ENCODE data around the gene TYROBP. TPM values are rescaled to one million over a fixed set of nuclear protein-coding genes. Genes with fewer than 3 reads are reported as not detected.

Gene TYROBP
- total RNA-seq, 4 donors from 2014 or later, result 4.5 to 95.9 (median 33.8) TPM

GRCh38 chr19:35860818-35861639 lies 47.1 kb downstream of the TYROBP start:
- TF ChIP-seq CTCF (IDR thresholded peaks at IDR 0.05) (no peak), POLR2A (IDR thresholded peaks at IDR 0.05) (no peak)
- peaks cover 6 to 91% (median 13%) of the 10 kb centered on the region in 4 donors for H3K27me3 ChIP-seq
- H3K27ac ChIP-seq, result no peak overlapping the region
- 51 to 58% methylated on average over 6 to 12 of the region's 55 CpGs for WGBS, 2 donors
- intact Hi-C loops (cut with DNase I), result no loop called here
- H3K9me3 ChIP-seq, result no peaks in the 10 kb centered on the region
- peaks cover 12 to 19% (median 12%) of the 10 kb centered on the region in 3 donors for H3K4me1 ChIP-seq
- H3K36me3 ChIP-seq, result no peaks in the 10 kb centered on the region
- DNase-seq, result no peak
- H3K4me3 ChIP-seq, result no peak overlapping the region

- Histone ChIP-seq H3K36me3 (no peaks in the 10 kb centered on the region), H3K9me3 (no peaks in the 10 kb centered on the region), H3K27ac (no peak overlapping the region), H3K4me3 (no peak overlapping the region), H3K4me1 (peaks cover 14 to 23% (median 14%) of the 10 kb centered on the region in 3 donors), H3K27me3 (peaks cover 6 to 91% (median 15%) of the 10 kb centered on the region in 4 donors)
- 0 to 33% methylated on average over 1 to 10 of the region's 24 CpGs for WGBS, 2 donors
- DNase-seq, result no peak
- TF ChIP-seq CTCF (IDR thresholded peaks at IDR 0.05) (no peak), POLR2A (IDR thresholded peaks at IDR 0.05) (no peak)
- intact Hi-C loops (cut with DNase I), result no loop called here
These were observed 47.7 kb downstream of the TYROBP start for GRCh38 chr19:35860436-35860817.

- no CpG with 5 or more reads among the region's 4 CpGs for WGBS, 2 donors
- no peaks in the 10 kb centered on the region for H3K36me3 ChIP-seq
- DNase-seq, result no peak
- no peaks in the 10 kb centered on the region for H3K9me3 ChIP-seq
- intact Hi-C loops (cut with DNase I), result no loop called here
- TF ChIP-seq CTCF (IDR thresholded peaks at IDR 0.05), result no peak
- H3K27ac ChIP-seq, result no peak overlapping the region
- peaks cover 6 to 93% (median 18%) of the 10 kb centered on the region in 4 donors for H3K27me3 ChIP-seq
- H3K4me1 ChIP-seq, result peaks cover 14 to 23% (median 14%) of the 10 kb centered on the region in 3 donors
- no peak overlapping the region for H3K4me3 ChIP-seq
These were observed 48.7 kb downstream of the TYROBP start for GRCh38 chr19:35859414-35859813.

- TF ChIP-seq POLR2A (IDR thresholded peaks at IDR 0.05) (no peak), CTCF (IDR thresholded peaks at IDR 0.05) (no peak)
- H3K27ac ChIP-seq, result no peak overlapping the region
- H3K4me3 ChIP-seq, result no peak overlapping the region
- intact Hi-C loops (cut with DNase I), result no loop called here
- no peaks in the 10 kb centered on the region for H3K9me3 ChIP-seq
- peaks cover 6 to 100% (median 21%) of the 10 kb centered on the region in 4 donors for H3K27me3 ChIP-seq
- WGBS, 2 donors, result 67 to 88% methylated on average over 2 to 3 of the region's 6 CpGs
- peaks cover 14 to 23% (median 14%) of the 10 kb centered on the region in 3 donors for H3K4me1 ChIP-seq
- no peak for DNase-seq
- H3K36me3 ChIP-seq, result no peaks in the 10 kb centered on the region
These were observed 49.8 kb downstream of the TYROBP start for GRCh38 chr19:35858311-35858710.

- Histone ChIP-seq H3K4me3 (peak within 1 kb of the TSS; percentile 32 to 68 (median 48)), H3K27ac (no peak within 1 kb of the TSS), H3K36me3 (no peaks in the 10 kb centered on the region), H3K4me1 (peaks cover 14 to 23% (median 14%) of the 10 kb centered on the region in 3 donors), H3K27me3 (peaks cover 6 to 99% (median 21%) of the 10 kb centered on the region in 4 donors), H3K9me3 (no peaks in the 10 kb centered on the region)
- intact Hi-C loops (cut with DNase I), result no loop called here
- no peak for TF ChIP-seq POLR2A (IDR thresholded peaks at IDR 0.05)
- no peak for TF ChIP-seq CTCF (IDR thresholded peaks at IDR 0.05)
- 0 to 1% methylated on average over 4 to 13 of the region's 42 CpGs for WGBS, 2 donors
- DNase-seq, result no peak
These were observed 51.4 kb downstream of the TYROBP start, which contains the start of gene KIRREL2 for GRCh38 chr19:35856546-35857149. Gene KIRREL2, plus strand, starts transcription at chr19:35856911. Its CDS starts 209 bp downstream, at chr19:35857120.

Data from esophagus squamous epithelium (tissue), 5 donors.